ENCODE data around the gene CD164. TPM values are rescaled to one million over a fixed set of nuclear protein-coding genes. Genes with fewer than 3 reads are reported as not detected.

CD164 gene
- total RNA-seq, 1 donor from 2014 or later: 115 TPM

DNA sequence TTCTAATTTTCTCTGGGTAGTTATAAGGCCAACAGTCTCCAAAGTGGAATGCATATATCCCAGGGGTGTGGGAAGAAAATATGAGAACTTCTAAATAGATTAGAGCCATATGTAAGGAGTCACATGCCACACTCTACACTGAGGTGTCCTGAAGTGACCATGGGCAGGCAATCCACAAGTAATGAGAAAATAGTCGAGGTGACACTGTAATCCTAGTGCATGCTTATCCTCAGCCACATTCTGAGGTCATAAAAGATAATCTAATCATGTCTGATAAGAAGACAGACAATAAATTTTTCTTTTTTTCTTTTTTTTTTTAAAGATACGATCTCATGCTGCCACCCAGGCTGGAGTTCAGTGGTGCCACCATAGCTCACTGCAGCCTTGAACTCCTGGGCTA, 62.2 kb downstream of the CD164 start:
- no peak for DNase-seq (ENCODE audit: extremely low spot score in 2 of 2)
- no peaks in the 10 kb centered on the region for H3K36me3 ChIP-seq

DNA sequence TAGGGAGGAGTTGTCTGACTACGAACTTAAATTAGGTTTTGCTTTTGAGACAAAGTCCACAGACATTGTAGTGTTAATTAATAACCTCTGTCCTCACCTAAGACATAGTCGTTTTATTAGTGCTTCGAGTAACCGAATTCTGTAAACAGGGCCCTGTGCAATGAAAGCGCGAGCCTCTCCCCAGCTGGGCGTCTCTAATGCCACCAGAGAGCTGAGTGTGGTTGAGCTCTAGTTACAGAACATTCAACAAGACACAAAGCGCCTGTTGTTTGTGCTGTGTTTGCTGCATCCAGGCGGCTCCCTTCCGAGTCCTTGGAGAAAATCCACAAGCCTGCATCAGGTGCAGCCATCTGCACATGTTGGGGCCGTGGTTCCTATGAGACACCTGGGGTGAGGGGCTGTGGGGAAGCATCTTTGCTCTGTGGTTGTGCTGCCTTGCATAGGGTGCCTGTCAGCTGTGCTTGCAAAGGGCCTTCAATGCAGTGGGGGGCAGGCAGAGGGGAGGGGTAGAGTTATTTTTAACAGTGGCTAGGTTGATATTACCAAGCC, 63.9 kb downstream of the CD164 start:
- TF ChIP-seq, protein P1, sequence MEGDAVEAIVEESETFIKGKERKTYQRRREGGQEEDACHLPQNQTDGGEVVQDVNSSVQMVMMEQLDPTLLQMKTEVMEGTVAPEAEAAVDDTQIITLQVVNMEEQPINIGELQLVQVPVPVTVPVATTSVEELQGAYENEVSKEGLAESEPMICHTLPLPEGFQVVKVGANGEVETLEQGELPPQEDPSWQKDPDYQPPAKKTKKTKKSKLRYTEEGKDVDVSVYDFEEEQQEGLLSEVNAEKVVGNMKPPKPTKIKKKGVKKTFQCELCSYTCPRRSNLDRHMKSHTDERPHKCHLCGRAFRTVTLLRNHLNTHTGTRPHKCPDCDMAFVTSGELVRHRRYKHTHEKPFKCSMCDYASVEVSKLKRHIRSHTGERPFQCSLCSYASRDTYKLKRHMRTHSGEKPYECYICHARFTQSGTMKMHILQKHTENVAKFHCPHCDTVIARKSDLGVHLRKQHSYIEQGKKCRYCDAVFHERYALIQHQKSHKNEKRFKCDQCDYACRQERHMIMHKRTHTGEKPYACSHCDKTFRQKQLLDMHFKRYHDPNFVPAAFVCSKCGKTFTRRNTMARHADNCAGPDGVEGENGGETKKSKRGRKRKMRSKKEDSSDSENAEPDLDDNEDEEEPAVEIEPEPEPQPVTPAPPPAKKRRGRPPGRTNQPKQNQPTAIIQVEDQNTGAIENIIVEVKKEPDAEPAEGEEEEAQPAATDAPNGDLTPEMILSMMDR (IDR thresholded peaks at IDR 0.05): no peak
- TF ChIP-seq POLR2AphosphoS5 (IDR thresholded peaks at IDR 0.05; ENCODE audit: insufficient read depth in 1 of 2, low read depth in 1 of 2) (no peak), POLR2A (IDR thresholded peaks at IDR 0.05) (no peak)
- no peaks in the 10 kb centered on the region for H3K4me1 ChIP-seq
- no peak overlapping the region for H3K27ac ChIP-seq
- no peak overlapping the region for H3K4me3 ChIP-seq
- no peaks in the 10 kb centered on the region for H3K9me3 ChIP-seq
- H3K27me3 ChIP-seq: no peaks in the 10 kb centered on the region
- no peaks in the 10 kb centered on the region for H3K36me3 ChIP-seq
- intact Hi-C loops (cut with DNase I): no loop called here
- DNase-seq (ENCODE audit: extremely low spot score in 2 of 2): no peak

More for the DNA sequence above, 62.2 kb downstream of the CD164 start:
- intact Hi-C loops (cut with DNase I): no loop called here
- Histone ChIP-seq H3K27me3 (no peaks in the 10 kb centered on the region), H3K4me3 (no peak overlapping the region), H3K4me1 (no peaks in the 10 kb centered on the region), H3K9me3 (no peaks in the 10 kb centered on the region), H3K27ac (no peak overlapping the region)
- TF ChIP-seq, protein P1 (IDR thresholded peaks at IDR 0.05): no peak
- TF ChIP-seq POLR2AphosphoS5 (IDR thresholded peaks at IDR 0.05; ENCODE audit: insufficient read depth in 1 of 2, low read depth in 1 of 2) (no peak), POLR2A (IDR thresholded peaks at IDR 0.05) (no peak)

DNA sequence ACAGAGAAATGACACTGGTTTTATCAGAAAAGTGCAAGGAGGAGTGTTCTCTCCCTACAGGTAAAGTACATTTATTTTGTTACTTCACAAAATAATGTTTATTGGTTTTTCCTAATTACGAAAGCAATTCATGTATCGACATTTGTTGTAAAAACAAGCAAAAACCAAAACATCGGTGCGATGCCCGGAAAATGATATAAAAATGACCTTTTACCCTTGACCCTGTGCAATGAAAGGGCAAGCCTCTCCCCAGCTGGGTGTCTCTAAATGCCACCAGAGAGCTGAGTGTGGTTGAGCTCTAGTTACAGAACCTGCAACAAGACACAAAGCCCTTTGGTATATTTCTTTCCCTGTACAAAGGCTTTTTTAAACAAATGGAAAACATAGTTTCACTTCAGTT, 65.4 kb downstream of the CD164 start:
- Histone ChIP-seq H3K9me3 (no peaks in the 10 kb centered on the region), H3K27me3 (no peaks in the 10 kb centered on the region), H3K36me3 (no peaks in the 10 kb centered on the region), H3K27ac (no peak overlapping the region), H3K4me1 (no peaks in the 10 kb centered on the region), H3K4me3 (no peak overlapping the region)
- intact Hi-C loops (cut with DNase I): no loop called here
- no peak for TF ChIP-seq POLR2AphosphoS5 (IDR thresholded peaks at IDR 0.05; ENCODE audit: insufficient read depth in 1 of 2, low read depth in 1 of 2)
- TF ChIP-seq, protein P1 (IDR thresholded peaks at IDR 0.05): no peak
- TF ChIP-seq POLR2A (IDR thresholded peaks at IDR 0.05): no peak
- DNase-seq (ENCODE audit: extremely low spot score in 2 of 2): no peak

Other genes with a start within 250 kb of the CD164 start
- 3.9 TPM for gene PPIL6, start 58.2 kb upstream of the CD164 start, total RNA-seq
- 21.4 TPM for gene SMPD2, start 58.3 kb upstream of the CD164 start, total RNA-seq
- 54.0 TPM for gene MICAL1, start 73.3 kb upstream of the CD164 start, total RNA-seq
- gene ZBTB24, start 100.8 kb upstream of the CD164 start, total RNA-seq: 6.6 TPM

Measured in vagina (tissue), 2 donors.